ENCODE data around the gene MTERF4.

MTERF4 gene

DNA sequence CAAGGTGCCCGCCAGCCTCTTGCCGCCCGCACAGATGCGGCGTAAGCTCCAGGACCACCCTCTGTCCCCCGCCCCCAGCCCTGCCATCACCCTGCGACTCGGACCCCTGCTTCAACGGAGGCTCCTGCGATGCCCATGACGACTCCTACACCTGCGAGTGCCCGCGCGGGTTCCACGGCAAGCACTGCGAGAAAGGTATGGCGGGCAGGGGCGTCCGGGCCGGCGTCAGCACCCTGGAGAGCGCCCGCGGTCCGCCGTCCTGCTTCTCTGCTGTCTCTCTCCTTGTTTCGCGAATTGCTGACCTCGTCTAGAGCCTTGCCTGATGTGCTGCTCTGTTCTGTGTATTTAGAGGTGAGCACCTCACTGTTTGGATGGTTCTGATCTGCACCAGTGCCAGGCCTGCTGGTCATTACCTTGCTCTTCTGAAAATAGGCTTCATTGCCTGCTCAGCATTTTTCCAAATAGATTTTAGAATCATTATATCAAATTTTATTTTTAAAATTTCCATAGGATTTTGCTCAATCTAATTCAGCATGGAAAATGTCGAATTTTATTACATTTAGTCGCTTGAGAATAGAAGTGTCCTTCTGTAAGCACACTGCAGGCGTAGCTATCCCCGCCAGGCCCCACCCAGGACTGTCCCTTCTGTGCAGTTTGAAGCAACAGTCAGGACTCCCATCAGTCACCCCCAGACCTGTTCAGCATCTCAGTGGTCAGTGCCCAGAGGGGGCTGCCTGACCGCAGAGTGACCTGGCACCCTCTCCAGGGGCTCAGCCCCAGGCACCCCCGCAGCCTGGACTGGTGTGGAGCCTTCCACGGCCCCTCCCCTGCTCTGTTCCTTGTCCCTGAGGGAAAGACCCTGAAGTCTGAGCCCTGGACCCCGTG, 52.1 kb downstream of the MTERF4 start:
- DNase-seq (ENCODE audit: low read depth in 2 of 2) = peak in 1 of 2 experiments; percentile 2

DNA sequence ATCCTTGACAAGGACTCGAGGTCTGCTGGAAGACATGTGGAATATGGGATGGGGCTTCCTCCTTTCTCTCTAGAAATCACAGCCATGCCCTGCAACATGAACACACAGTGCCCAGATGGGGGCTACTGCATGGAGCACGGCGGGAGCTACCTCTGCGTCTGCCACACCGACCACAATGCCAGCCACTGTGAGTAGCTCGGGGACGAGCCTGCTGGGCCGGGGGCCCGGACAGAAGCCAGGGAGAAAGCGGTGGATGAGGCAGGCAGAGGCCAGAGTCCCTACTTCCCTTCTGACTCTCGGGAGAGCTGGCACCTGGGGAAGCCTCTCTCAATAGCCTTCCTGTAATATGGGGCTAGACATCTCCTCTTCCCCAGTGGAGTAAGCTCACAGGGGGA, 53.1 kb downstream of the MTERF4 start:
- no peak for DNase-seq (ENCODE audit: low read depth in 2 of 2)

DNA sequence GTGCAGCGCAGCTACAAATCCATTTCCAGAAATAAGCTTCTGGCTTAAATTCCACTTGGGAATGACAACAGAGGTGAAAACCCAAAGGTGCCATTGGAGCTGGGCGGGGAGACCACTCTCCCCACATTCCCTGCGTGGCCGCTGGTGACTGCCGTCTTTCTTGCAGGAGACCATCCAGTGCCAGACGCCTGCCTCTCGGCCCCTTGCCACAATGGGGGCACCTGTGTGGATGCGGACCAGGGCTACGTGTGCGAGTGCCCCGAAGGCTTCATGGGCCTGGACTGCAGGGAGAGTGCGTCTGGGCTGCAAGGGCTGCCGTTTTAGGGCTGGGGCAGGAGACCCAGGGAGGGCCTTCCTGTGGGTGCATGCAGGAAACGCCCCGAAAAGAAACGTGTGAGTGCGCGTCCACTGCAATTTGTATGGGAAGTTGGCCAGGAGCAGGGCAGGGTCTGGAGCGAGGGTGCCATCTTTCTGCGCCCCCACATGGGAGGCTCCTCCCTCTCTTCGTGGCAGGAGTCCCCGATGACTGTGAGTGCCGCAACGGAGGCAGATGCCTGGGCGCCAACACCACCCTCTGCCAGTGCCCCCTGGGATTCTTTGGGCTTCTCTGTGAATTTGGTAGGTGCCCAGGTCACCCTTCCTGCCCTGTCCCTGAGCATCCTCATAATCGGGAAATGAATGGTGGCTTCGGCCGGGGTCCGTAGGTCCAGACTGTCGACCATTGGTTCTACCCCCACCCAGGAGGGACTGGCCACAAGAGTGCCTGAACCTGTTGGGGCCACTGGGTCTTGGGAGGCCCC, 53.7 kb downstream of the MTERF4 start:
- no peak for DNase-seq (ENCODE audit: low read depth in 2 of 2)

DNA sequence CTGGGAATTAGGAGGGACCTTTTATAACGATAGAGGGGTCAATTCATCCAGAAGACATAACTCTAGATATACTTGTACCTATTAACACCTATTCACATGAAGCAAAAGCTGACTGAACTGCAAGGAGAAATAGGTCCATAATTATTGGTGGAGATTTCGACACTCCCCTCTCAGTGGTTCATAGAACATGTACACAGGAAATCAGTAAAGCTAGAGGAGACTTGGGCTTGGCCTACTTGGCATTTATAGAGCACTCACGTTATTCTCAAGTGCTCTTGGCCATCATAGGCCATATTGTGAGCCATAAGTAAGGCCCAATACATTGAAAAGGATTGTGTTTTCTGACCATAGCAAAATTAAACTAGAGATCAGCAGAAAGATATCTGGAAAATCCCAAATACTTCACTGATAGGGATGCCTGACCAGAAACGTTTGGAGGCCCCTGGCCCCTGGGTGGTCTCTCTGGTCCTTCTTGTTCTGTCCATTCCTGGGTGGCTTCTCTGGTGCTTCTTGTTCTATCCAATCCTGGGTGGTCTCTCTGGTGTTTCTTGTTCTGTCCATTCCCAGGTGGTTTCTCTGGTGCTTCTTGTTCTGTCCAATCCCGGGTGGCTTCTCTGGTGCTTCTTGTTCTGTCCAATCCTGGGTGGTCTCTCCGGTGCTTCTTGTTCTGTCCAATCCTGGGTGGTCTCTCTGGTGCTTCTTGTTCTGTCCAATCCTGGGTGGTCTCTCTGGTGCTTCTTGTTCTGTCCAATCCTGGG, 54.7 kb downstream of the MTERF4 start:
- DNase-seq (ENCODE audit: low read depth in 2 of 2) = no peak
